Measurements from ENCODE around the gene EYS.
"Not testable (repeated sequence)": the region's sequence is repeated elsewhere in the genome, so short reads cannot be mapped to it uniquely, and the experiment has no call there.

The EYS gene

GRCh38 chr6:64483956-64484499 lies 1223.0 kb downstream of the EYS start:
- no peak for DNase-seq

DNA sequence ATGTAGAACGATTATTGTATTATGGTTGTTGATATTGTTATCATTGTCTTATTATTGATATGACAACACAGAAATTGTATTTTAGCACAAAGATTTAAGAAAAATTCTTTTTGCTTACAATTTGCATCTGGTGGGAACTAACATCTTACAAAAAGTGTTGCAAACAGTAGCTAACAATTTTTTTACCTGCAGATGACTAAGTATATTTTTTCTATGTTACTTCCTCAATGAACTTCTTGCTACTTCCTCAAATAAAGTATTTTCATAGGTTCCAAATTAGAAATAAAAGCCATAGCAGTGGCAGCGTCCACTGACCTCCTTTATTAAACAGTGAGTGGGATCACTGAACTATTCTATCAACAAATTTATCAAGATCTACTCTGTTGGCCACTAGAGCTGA lies 1224.4 kb downstream of the EYS start:
- no peak for DNase-seq

GRCh38 chr6:64479134-64479533 lies 1227.9 kb downstream of the EYS start:
- no peak for DNase-seq

DNA sequence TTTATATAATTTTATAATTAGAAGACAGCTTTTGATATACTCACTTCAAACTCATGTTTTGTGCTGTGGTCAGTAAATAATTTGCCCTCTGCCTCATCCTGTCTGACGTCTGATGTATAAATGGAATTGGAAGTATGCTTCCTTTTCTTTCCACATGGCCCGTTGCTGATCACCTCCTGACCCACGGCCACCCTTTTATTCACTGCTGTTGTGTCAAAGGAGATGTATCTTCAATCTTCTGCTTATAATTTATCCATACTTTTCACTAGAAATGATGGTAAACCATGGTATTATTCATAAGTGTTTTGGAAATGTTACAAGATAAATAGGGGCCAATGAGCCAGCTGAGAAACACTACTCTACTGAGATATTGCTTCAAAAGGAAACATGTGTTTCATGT lies 1229.6 kb downstream of the EYS start:
- no peak for DNase-seq

GRCh38 chr6:64476935-64477334 lies 1230.1 kb downstream of the EYS start:
- no peak for DNase-seq

DNA sequence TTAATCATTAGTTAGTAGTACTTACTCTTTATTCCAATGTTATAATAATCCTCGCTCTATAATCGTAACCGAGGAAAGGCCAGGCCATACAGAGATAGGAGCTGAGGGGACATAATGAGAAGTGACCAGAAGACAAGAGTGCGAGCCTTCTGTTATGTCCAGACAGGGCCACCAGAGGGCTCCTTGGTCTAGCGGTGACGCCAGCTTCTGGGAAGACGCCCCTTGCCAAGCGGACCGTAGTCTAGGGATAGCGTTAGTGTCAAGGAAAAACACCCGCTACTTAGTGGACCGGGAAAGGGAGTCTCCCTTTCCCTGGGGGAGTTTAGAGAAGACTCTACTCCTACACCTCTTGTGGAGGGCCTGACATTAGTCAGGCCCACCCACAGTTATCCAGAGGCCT lies 1237.6 kb downstream of the EYS start:
- DNase-seq, result not testable (repeated sequence)

DNA sequence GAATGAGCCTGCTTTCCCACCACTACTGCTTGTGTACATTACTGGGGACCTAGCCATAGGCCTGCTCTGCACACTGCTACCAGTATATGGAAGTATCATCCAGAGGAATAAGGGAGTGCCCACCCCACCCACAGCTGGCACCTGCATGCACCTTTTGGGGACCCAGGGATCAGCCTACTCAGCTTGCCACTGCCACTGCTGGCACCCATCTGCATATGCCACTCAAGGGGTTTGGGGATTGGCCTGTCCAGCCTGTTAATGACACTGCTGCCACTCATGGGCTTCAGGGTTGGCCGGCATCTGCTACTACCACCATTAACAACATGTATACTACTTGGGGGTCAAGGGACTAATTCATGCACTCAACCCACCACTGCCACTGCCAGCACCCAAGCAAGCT lies 1239.4 kb downstream of the EYS start:
- DNase-seq, result no peak

GRCh38 chr6:64459411-64459944 lies 1247.5 kb downstream of the EYS start:
- DNase-seq, result no peak

DNA sequence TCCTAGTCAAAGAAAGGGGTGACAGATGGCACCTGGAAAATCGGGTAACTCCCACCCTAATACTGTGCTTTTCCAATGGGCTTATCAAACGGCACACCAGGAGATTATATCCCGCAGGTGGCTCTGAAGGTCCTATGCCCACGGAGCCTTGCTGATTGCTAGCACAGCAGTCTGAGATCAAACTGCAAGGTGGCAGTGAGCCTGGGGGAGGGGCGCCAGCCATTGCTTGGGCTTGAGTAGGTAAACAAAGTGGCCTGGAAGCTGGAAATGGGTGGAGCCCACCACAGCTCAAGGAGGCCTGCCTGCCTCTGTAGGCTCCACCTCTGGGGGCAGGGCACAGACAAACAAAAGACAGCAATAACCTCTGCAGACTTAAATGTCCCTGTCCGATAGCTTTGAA lies 1258.9 kb downstream of the EYS start:
- not testable (repeated sequence) for DNase-seq

- no peak for DNase-seq
These were observed 1262.0 kb downstream of the EYS start for GRCh38 chr6:64445038-64445437.

DNA sequence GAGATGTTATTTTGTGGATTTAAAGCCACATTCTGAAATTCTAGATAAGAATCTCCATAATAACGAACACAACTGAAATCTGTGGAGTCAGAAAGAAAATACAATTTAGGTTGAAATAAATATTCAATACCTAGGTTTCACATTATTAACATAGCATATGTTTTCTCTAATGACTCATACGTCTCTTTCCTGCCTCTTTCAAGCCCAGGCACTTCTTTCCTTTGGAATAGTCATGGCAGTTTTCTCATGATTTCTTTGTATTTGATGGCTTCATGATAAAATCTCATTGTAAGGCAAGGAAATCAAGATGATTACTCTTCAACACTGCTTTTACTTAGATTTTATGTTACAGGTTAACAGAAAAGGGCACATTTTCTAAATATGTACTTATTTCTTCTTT lies 1267.8 kb downstream of the EYS start:
- no peak for DNase-seq

DNA sequence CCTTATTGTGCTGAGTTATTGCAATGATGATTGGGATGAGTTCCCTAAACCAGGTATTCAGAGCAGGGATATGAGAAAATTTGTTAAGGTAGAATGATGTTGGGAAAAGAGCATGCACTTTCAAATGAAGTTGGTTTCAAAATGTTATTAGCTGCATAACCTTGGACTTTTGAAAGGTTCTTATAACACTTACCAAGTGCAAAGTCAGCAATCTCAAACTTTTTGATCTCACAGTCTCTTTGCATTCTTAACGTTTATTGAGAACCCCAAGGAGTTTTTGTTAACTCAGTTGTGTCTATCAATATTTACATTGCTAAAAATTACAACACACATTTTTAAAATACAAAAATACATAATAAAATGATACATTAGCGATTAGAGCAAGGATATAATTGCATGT lies 1269.0 kb downstream of the EYS start:
- no peak for DNase-seq

DNA sequence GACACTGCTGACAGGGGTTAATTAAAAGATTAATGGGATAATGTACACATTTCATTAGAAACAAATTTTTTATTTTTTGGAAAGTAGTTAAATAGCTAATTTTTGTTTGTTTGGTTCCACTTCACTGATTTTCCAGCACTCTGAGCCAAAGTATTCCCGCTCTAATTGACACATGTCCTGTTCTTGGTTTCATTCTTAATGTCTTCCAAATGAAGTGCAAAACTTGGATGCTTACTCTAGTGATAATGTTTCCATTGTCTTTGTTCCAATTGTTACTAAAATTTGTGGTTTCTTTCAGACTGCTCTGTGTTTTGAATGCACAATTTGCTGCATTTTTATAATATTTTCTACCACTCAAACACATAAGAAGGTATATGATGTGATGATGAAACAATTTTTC lies 1277.1 kb downstream of the EYS start:
- DNase-seq, result no peak

GRCh38 chr6:64428186-64428585 lies 1278.8 kb downstream of the EYS start:
- DNase-seq, result no peak

GRCh38 chr6:64415926-64416325 lies 1291.1 kb downstream of the EYS start:
- peak in 6 of 58 donors; percentile 1 to 66 (median 18) for DNase-seq

GRCh38 chr6:64411226-64411625 lies 1295.8 kb downstream of the EYS start:
- DNase-seq, result no peak

DNA sequence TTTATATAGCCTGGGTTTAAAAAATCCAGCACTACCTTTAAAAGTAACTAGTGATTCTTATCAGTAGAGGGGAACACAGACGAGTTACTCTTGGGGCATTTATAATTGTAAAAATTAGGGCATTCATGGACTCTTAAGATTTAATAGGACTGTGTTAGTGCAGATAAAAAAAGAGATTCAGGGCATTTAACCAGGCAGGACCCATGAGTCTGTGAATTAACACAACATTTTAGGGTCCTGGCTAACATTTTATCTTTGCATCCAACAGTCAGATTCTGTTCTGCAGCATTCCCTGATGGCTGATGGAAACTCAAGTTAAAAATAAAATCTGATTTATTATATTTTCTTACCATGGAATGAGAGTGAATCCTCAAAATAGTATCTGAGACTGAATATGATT lies 1297.1 kb downstream of the EYS start:
- no peak for DNase-seq

- no peak for DNase-seq
These were observed 1302.6 kb downstream of the EYS start for GRCh38 chr6:64404396-64404795.

DNA sequence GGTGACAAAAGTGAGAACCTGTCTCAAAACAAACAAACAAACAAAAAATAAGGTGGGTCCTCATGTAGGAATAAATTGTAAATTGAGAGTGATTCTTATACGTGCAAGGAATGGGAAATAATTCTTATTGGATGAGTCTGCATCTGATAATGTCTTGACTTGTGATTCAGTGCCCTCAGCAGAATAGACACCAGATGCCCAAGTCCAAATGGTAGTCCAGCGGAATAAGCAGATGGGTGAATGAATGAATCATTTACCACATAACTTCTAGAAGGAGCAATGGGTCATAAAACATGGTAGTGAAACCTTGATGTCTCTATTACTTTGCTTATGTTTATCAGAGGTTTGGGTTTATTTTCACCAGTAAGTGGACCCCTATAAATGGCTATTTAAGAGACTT lies 1323.7 kb downstream of the EYS start:
- no peak for DNase-seq

DNA sequence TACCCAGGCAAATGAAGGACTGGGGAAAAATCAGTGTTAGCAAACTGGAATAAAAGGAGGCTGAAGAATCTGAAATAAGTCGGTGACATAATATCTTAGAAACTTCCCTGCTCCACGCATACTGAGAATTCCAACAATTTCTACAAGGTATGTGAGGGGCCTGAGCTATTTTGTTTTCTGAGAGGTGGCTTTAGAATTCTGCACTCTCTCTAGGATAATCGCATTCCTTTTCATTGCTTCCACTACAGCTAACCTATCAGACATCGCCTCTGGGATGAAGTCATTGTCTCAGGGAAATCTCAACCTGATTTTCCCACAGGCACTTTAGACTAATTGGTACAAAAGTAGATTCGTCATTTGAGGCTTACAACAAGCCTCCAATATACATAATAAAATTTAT lies 1330.6 kb downstream of the EYS start:
- no peak for DNase-seq

DNA sequence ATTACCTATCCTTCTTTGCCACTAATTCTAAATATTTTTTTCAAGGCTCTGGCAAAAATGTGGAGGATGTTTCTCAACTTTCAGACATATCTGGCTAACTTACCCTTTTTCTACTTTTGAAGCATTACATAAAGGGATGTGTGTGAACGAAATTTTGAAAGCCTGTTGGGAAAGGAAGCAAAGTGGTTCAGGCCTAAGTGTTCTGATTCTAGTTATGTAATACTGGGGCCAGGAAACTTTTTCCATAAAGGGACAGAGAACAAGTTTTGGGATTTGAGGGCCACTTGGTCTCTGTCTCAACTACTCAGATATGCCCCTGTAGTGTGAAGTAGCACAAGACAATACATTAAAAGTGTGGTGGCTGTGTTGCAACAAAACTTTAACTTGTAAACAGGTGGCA lies 1349.6 kb downstream of the EYS start:
- no peak for DNase-seq

GRCh38 chr6:64347411-64347810 lies 1359.6 kb downstream of the EYS start:
- no peak for DNase-seq

- no peak for DNase-seq
These were observed 1371.8 kb downstream of the EYS start for GRCh38 chr6:64335195-64335594.

GRCh38 chr6:64334636-64335035 lies 1372.4 kb downstream of the EYS start:
- DNase-seq, result no peak

Data from anterior cingulate cortex (tissue), 58 donors.